Stimulated activated CD8-positive, alpha-beta memory T cell treated with anti-CD3 and anti-CD28 coated beads, Interleukin-12 subunit alpha, Interleukin-12 subunit beta, amount 100 ng/mL, for 24 hours (primary cell): ENCODE data around the gene GDPD5.

Experiments used
- DNase-seq: peaks from one replicate; pipeline ENCODE4 v3.0.0-alpha.2; 2020; ENCODE audit errors: extremely low read depth

Gene GDPD5

GRCh38 chr11:75473684-75474083 is 52.1 kb downstream of the GDPD5 start:
- no peak for DNase-seq

GRCh38 chr11:75472081-75472732 is 53.5 kb downstream of the GDPD5 start:
- no peak for DNase-seq

GRCh38 chr11:75471176-75471973 is 54.4 kb downstream of the GDPD5 start:
- DNase-seq: no peak

- no peak for DNase-seq
These were observed 55.2 kb downstream of the GDPD5 start for GRCh38 chr11:75470476-75471080.

GRCh38 chr11:75469785-75470405 is 55.8 kb downstream of the GDPD5 start:
- no peak for DNase-seq

- DNase-seq: no peak
These were observed 57.0 kb downstream of the GDPD5 start for GRCh38 chr11:75468534-75469340.

- DNase-seq: no peak
These were observed 57.9 kb downstream of the GDPD5 start for GRCh38 chr11:75467881-75468280.

GRCh38 chr11:75467311-75467710 is 58.4 kb downstream of the GDPD5 start:
- DNase-seq: no peak

- DNase-seq: no peak
These were observed 59.8 kb downstream of the GDPD5 start for GRCh38 chr11:75465701-75466531.

- no peak for DNase-seq
These were observed 62.5 kb downstream of the GDPD5 start for GRCh38 chr11:75463106-75463774.

GRCh38 chr11:75462117-75462653 is 63.6 kb downstream of the GDPD5 start:
- DNase-seq: no peak

- DNase-seq: no peak
These were observed 64.6 kb downstream of the GDPD5 start for GRCh38 chr11:75461151-75461550.

GRCh38 chr11:75456596-75457183 is 69.1 kb downstream of the GDPD5 start:
- DNase-seq: no peak

- DNase-seq: no peak
These were observed 70.8 kb downstream of the GDPD5 start for GRCh38 chr11:75454987-75455386.

- DNase-seq: no peak
These were observed 71.7 kb downstream of the GDPD5 start for GRCh38 chr11:75453916-75454655.

GRCh38 chr11:75450826-75451821 is 74.6 kb downstream of the GDPD5 start:
- no peak for DNase-seq

- no peak for DNase-seq
These were observed 75.5 kb downstream of the GDPD5 start for GRCh38 chr11:75450236-75450635.

GRCh38 chr11:75449776-75450175 is 76.0 kb downstream of the GDPD5 start:
- DNase-seq: no peak
